ENCODE results near the gene TSPEAR. TPM values are rescaled to one million over a fixed set of nuclear protein-coding genes. Genes with fewer than 3 reads are reported as not detected.

TSPEAR gene
- total and polyA plus RNA-seq, 9 of the 15 experiments (the other 6 are each of a cell fraction or from before 2014, with no cell fraction given): not detected

DNA sequence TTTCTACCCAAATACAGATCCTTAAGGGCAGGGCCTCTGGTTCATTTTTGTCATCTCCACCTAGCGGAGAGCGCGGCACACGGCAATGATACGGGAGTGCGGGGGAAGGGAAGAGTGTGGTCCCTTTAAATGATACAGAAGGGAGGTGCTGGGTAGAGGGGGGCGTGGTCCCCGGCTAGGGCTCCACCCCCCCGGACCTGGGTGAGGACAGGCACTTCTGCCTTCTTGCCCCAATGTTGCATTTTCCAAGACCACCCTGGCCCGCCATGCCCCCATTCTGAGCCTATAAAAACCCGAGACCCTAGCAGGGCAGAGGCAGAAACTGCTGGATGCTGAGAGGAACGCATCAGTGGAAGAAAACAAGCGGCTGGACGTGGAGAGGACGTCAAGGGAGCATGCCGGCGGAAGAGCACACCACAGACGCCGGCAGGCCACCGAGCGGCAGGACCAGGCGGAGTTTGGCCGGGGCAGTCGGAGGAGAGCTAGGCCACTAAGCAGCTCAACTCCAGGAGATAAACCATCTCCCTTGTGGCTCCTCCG lies 226.0 kb downstream of the TSPEAR start (continued):
- TF ChIP-seq, protein P1, sequence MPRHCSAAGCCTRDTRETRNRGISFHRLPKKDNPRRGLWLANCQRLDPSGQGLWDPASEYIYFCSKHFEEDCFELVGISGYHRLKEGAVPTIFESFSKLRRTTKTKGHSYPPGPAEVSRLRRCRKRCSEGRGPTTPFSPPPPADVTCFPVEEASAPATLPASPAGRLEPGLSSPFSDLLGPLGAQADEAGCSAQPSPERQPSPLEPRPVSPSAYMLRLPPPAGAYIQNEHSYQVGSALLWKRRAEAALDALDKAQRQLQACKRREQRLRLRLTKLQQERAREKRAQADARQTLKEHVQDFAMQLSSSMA (CRISPR knock-in tag; IDR thresholded peaks at IDR 0.05): no peak
- TF ChIP-seq, protein P2, sequence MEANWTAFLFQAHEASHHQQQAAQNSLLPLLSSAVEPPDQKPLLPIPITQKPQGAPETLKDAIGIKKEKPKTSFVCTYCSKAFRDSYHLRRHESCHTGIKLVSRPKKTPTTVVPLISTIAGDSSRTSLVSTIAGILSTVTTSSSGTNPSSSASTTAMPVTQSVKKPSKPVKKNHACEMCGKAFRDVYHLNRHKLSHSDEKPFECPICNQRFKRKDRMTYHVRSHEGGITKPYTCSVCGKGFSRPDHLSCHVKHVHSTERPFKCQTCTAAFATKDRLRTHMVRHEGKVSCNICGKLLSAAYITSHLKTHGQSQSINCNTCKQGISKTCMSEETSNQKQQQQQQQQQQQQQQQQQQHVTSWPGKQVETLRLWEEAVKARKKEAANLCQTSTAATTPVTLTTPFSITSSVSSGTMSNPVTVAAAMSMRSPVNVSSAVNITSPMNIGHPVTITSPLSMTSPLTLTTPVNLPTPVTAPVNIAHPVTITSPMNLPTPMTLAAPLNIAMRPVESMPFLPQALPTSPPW (CRISPR knock-in tag; IDR thresholded peaks at IDR 0.05): peak; percentile 39; the same call in 1 of the 2 replicates
- TF ChIP-seq NRF1 (conservative IDR thresholded peaks at IDR 0.05 in 1 of 2, IDR thresholded peaks at IDR 0.05 in 1 of 2) (no peak), ZNF76 (CRISPR knock-in tag; IDR thresholded peaks at IDR 0.05; ENCODE audit: borderline replicate concordance) (0 out of 2 replicates have a peak, but pooled peaks have one; percentile 66), ZNF764 (CRISPR knock-in tag; IDR thresholded peaks at IDR 0.05; ENCODE audit: low read depth) (no peak), GTF2F1 (IDR thresholded peaks at IDR 0.05; ENCODE audit: low read depth, low read length) (no peak), FOSL1 (tag; conservative IDR thresholded peaks at IDR 0.05) (no peak), ZC3H4 (CRISPR knock-in tag; IDR thresholded peaks at IDR 0.05; ENCODE audit: borderline replicate concordance) (no peak), PRMT5 (CRISPR knock-in tag; IDR thresholded peaks at IDR 0.05) (no peak), ZNF780A (CRISPR knock-in tag; IDR thresholded peaks at IDR 0.05) (no peak), TCF7L2 (IDR thresholded peaks at IDR 0.05; ENCODE audit: low read depth, low read length) (no peak), ZFP36 (IDR thresholded peaks at IDR 0.05; ENCODE audit: low read depth, low read length, partially characterized antibody) (no peak), CXXC5 (CRISPR knock-in tag; IDR thresholded peaks at IDR 0.05) (peak; percentile 30; the same call in 1 of the 2 replicates), NONO (IDR thresholded peaks at IDR 0.05; ENCODE audit: low read depth in 2 of 2, low read length in 1 of 2) (no peak), BACH1 (tag; IDR thresholded peaks at IDR 0.05) (no peak)
- TF ChIP-seq, protein P3, sequence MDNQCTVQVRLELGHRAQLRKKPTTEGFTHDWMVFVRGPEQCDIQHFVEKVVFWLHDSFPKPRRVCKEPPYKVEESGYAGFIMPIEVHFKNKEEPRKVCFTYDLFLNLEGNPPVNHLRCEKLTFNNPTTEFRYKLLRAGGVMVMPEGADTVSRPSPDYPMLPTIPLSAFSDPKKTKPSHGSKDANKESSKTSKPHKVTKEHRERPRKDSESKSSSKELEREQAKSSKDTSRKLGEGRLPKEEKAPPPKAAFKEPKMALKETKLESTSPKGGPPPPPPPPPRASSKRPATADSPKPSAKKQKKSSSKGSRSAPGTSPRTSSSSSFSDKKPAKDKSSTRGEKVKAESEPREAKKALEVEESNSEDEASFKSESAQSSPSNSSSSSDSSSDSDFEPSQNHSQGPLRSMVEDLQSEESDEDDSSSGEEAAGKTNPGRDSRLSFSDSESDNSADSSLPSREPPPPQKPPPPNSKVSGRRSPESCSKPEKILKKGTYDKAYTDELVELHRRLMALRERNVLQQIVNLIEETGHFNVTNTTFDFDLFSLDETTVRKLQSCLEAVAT (IDR thresholded peaks at IDR 0.05): no peak
- TF ChIP-seq, protein P4, sequence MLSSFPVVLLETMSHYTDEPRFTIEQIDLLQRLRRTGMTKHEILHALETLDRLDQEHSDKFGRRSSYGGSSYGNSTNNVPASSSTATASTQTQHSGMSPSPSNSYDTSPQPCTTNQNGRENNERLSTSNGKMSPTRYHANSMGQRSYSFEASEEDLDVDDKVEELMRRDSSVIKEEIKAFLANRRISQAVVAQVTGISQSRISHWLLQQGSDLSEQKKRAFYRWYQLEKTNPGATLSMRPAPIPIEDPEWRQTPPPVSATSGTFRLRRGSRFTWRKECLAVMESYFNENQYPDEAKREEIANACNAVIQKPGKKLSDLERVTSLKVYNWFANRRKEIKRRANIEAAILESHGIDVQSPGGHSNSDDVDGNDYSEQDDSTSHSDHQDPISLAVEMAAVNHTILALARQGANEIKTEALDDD (IDR thresholded peaks at IDR 0.05): no peak
